ENCODE data around the gene ANKRD36C.
"Not testable (repeated sequence)": the region's sequence is repeated elsewhere in the genome, so short reads cannot be mapped to it uniquely, and the experiment has no call there.

DNA sequence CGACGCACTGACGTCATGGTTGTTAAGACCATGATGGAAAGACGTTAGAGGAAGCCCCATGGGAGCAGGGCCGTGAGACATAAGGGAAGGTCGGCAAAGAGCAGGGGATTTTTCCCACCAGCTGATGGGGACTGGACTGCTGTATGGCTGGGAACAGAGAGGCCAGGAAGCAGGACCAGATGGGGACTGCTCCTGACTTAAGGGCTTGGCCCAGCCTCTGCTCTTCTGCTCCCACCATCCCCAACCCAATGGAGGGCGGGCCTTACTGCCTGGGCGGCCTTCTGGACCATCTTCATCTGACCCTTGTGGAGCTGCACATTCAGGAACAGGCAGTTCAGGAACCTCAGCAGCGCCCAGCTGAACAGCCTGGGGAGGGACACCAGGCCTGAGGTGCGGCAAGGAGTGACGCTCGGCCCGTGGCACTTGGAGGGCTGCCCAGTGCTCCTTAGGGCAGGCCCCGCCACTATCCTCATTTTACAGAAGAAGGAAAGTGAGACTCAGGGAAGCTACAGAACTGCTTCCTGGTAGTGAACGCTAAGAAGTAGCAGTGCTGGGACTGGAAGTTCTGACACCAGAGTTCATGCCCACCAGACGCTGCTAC is 36.2 kb upstream of the ANKRD36C start:
- TF ChIP-seq, protein P1, sequence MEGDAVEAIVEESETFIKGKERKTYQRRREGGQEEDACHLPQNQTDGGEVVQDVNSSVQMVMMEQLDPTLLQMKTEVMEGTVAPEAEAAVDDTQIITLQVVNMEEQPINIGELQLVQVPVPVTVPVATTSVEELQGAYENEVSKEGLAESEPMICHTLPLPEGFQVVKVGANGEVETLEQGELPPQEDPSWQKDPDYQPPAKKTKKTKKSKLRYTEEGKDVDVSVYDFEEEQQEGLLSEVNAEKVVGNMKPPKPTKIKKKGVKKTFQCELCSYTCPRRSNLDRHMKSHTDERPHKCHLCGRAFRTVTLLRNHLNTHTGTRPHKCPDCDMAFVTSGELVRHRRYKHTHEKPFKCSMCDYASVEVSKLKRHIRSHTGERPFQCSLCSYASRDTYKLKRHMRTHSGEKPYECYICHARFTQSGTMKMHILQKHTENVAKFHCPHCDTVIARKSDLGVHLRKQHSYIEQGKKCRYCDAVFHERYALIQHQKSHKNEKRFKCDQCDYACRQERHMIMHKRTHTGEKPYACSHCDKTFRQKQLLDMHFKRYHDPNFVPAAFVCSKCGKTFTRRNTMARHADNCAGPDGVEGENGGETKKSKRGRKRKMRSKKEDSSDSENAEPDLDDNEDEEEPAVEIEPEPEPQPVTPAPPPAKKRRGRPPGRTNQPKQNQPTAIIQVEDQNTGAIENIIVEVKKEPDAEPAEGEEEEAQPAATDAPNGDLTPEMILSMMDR (IDR thresholded peaks at IDR 0.05), result not testable (repeated sequence)
- TF ChIP-seq POLR2A (IDR thresholded peaks at IDR 0.05), result not testable (repeated sequence)

Measured in esophagus squamous epithelium (tissue), 4 donors.